NCI-H187 (cell line): ENCODE measurements around the gene PGBD5.
A peak's percentile ranks its signal among the peaks of the same experiment; 100 is the strongest.
"Not testable (repeated sequence)": the region's sequence is repeated elsewhere in the genome, so short reads cannot be mapped to it uniquely, and the experiment has no call there.

Experiments used
- DNase-seq, 2 experiments: peaks; one replicate each; lab custom pipeline; 2025; lab: John Stamatoyannopoulos, UW

The PGBD5 gene, protein sequence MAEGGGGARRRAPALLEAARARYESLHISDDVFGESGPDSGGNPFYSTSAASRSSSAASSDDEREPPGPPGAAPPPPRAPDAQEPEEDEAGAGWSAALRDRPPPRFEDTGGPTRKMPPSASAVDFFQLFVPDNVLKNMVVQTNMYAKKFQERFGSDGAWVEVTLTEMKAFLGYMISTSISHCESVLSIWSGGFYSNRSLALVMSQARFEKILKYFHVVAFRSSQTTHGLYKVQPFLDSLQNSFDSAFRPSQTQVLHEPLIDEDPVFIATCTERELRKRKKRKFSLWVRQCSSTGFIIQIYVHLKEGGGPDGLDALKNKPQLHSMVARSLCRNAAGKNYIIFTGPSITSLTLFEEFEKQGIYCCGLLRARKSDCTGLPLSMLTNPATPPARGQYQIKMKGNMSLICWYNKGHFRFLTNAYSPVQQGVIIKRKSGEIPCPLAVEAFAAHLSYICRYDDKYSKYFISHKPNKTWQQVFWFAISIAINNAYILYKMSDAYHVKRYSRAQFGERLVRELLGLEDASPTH

DNA sequence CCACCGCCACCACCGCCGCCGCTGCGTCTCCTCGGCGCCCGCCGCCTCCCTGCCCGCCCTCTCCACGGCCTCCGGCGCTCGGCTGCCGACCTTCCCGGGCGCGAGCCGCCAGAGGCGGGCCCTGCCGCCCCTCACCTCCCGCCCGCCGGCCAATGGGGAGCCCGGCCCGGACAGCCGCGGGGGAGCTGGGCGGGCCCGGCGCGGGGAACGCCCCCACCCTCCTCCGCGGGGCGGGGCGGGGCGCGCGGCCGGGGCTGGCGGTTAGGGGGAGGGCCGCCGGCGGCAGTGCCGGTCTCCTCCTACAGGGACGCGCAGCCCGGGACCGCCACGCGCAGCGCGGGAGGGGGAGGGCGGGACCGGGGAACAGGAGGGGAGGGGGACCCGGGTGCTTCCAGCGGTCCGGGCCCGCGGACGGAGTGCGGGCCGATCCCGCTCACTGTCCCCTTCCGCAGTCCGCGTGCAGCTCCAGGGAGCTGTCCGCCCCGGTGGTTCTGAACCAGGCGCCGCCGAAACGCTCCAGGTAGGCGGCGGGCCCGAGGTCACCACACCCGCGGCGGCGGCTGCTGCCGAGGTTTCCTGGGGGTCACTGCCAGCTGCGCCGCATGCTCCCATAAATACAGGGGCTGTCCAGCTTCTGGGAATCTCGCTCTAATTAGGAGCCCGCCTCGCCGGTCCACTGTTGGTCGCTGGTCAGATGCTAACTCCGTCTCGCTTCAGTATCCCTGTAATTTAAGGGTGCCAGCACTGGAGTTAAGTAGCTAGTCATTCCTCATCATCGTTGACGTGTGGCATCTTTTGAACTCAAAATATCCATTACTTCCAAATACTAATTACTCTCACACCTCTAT lies at the start of gene PGBD5:
Gene PGBD5, minus strand, starts transcription at position 87 of the 848 bp plus-strand sequence. CDS start 404 bp downstream, outside the sequence.
- peak; percentile 20 to 55 for DNase-seq

DNA sequence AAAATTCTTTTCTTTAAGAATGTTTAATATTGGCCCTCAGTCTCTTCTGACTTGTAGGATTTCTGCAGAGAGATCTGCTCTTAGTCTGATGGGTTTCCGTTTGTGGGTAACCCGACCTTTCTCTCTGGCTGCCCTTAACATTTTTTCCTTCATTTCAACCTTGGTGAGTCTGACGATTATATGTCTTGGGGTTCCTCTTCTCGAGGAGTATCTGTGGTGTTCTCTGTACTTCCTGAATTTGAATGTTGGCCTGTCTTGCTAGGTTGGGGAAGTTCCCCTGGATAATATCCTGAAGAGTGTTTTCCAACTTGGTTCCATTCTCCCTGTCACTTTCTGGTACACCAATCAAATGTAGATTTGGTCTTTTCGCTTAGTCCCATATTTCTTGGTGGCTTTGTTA lies 48.8 kb upstream of the PGBD5 start:
- not testable (repeated sequence) for DNase-seq

DNA sequence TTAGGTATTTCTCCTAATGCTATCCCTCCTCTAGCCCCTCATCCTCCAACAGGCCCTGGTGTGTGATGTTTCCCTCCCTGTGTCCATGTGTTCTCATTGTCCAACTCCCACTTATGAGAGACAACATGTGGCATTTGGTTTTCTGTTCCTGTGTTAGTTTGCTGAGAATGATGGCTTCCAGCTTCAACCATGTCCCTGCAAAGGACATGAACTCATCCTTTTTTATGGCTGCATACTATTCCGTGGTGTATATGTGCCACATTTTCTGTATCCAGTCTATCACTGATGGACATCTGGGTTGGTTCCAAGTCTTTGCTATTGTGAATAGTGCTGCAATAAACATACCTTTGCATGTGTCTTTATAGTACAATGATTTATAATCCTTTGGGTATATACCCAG lies 44.6 kb upstream of the PGBD5 start:
- not testable (repeated sequence) for DNase-seq

DNA sequence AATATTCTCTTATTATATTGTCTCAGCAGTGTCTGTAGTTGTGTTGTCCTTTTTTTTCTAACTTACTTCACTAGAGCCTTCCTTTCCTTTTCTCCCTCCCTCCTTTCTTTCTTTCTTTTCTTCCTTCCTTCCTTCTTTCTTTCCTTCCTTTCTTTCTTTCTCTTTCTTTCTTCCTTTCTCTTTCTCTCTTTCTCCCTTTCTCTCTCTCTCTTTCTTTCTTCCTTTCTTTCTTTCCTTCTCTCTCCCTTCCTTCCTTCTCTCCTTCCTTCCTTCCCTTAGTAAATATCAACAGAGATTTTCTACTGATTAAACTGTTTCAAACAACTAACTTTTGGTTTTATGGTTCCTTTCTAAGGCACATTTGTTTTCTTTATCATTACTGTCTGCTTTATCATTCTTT lies 43.1 kb upstream of the PGBD5 start:
- DNase-seq, result no peak

DNA sequence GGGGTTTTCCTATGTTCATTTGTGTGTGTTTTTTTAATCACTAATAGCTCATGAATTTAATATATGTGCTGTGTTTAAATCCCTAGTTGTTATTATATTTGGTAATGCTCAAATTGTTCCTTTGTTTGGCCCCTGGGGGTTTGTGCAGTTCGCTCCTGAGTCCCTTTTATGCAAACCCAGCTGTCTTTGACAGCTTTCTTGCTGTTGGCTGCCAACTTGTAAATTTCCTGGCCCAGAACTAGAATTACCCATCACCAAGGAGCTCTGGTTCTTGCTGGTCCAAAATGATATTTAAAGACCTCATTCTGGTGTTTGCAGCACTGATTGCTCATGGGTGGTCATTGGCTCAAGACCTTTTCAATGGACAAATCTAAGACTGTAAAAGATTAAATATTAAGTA lies 39.6 kb upstream of the PGBD5 start:
- DNase-seq, result no peak

DNA sequence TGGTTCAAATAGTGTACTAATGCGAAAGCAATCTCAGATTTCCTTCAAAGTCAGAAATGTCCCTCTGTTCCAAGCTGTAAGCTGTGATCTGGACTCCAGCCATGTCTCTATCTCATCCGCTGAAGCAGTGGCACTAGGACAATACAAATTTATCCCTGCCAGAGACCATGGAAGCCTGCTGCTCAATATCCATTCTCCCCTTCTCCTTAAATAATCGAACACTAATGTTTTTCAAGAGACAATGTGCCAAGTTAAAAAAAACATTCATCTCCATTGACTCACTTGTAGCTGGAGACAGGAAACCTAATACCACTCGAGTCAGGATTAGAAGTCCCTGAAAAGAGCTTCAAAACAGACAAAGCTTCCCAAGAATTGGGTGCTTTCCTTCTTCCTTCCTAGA lies 38.5 kb upstream of the PGBD5 start:
- DNase-seq, result no peak

DNA sequence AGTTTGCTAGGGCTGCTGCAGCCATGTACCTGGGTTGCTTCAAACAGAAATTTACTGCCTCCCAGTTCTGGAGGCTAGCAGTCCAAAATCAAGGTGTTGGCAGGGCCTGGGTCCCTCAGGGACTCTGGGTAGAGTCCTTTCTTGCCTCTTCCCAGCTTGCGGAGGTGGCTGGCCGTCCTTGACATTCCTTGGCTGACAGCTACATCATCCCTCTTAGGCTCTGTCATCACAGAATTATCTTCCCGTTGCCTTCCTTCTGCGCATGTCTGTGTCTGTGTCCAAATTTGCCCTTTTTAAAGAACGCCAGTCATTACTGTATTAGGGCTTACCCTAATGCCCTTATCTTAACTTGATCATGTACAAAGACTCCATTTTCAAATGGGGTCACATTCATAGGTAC lies 37.6 kb upstream of the PGBD5 start:
- DNase-seq, result no peak

DNA sequence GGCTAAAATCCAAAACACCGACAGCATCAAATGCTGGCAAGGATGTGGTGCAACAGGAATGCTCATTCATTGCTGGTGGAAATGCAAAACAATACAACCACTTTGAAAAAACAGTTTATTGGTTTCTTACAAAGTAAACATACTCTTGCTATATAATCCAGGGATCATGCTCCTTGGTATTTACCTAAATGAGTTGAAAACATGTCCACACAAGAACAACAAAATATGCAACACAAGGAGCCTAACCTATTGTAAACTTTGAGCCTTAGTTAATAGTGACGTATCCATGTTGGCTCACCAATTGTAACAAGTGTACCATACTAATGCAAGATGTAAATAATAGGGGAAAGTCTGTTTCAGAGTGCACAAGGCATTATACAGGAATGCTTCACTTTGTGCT lies 37.2 kb upstream of the PGBD5 start:
- DNase-seq, result no peak

DNA sequence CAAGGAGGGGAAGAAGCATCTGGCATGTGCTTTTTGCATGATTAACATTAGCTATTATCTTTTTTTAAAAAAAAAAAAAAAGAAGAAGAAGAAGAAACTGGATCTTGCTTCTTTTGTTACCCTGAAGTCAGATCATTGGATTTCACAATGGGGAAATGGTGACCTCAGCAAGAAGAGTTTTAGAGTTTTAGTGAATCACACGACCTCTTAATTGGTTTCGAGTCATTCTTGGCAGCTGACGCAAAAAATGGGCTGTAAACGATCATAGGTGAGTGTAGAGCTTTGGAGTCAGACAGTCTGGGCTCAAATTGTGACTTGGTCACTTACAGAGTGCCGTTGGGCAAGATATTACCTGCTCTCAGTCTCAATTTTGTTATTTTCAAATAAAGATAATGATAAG lies 33.3 kb upstream of the PGBD5 start:
- DNase-seq, result no peak

DNA sequence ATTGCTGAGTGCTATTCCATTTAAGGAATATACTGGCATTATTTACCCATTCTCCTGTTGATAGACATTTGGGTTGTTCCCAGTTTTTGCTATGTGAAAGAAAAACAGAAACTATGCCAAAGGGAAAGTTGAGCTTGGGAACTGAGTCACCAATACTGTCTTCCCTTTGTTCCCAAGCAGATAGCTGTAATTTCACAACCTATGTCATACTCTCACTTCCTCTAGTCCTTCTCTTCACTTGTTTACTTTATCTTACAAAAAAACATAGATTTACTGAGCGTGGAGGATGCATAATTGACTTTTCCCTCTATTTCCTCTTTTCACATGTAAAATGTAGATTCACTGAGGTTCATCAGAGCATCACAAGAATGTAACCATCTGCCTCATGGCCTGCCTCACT lies 32.4 kb upstream of the PGBD5 start:
- DNase-seq, result no peak

DNA sequence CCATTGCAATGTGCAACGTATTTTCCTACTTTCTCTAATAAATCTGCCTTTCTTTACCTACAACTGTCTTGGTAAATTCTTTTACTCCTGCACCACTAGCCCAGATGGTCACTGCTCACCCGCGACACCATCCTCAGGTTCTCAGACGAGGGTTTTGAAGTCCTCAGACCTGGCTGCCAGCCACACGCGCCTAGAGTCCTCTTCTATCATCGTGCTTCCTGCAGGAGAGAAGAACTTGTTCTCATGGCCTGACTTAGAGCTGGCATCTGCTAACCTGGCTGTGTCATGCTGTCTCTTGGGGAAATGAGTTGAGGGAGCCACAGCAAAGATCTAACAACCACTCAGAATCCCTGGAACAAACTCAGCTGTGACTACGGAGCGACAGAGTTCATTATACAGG lies 30.3 kb upstream of the PGBD5 start:
- DNase-seq, result no peak

DNA sequence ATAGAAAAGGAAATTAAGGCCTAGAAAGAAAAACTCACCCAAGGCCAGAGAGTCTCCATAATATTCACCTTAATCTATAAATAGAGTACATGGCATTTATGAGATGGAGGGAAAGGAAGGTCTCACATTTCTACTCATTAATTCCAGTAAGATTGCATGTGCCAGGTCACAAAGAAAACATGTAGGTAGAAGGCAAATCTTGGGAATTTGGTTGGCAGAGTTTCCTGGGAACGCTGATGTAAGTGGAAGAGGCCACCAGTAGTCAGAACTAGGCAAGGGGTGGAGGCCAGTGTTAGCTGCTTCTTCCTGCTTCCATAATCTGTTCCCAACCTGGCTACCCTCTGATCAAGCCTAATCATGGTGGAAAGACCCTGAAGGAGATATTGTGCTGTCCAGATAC lies 29.2 kb upstream of the PGBD5 start:
- DNase-seq, result no peak

DNA sequence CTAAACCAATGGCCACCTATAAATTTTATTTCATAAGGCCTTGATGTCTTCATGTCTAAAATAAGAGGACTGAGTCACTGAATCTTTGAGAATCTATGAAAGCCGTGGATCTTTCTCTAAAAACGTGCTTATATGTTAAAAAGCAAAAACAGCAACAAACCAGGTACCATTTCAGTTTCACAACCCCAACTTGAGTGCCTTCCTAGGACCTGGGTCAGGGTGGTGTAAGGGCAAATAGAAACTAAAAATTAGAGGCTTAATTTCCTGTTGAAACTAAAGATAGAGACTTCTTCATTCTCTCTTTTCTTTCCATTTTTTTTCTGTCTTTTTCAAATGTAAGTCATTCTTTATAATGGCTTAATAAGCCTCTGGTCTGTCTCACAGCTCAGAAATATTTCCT lies 27.2 kb upstream of the PGBD5 start:
- no peak for DNase-seq

DNA sequence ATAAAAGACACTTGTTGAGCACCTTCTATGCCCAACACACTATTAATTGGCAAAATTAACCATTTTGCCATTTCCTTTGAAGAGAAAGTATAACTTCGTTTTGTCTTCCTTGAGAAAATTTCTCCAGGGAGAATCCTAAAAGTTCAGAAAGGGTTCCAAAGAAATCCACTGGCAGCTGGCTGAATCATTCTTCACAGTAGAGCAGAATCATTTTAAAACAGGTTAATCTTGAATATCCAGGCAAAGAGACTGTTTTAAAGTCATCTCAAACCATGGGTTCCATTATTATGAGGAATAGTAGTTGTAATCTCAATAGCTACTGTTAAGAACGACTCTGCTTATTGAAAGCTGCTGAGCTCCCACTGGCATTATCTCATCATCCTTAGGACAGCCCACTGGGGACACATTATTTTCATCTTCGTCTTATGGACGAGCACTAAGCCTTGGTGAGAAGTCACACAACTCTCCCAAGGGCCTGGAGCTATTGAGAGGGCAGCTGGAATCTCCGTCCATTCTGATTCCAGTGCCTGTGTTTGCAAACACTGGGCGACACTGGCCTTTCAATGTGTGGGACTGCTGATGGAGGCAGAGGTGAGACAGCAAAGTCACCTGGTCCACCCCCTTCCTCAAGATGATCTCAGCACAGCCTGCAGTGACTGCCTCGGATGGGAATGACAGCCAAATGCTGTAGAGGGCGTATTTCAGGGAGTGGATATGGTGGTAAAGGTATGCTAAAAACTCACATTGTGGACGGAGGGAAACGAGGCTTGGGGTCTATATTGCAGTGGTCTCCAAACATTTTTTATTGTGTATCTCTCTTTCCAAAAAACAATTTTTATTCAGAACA lies 15.3 kb upstream of the PGBD5 start:
- DNase-seq, result no peak

DNA sequence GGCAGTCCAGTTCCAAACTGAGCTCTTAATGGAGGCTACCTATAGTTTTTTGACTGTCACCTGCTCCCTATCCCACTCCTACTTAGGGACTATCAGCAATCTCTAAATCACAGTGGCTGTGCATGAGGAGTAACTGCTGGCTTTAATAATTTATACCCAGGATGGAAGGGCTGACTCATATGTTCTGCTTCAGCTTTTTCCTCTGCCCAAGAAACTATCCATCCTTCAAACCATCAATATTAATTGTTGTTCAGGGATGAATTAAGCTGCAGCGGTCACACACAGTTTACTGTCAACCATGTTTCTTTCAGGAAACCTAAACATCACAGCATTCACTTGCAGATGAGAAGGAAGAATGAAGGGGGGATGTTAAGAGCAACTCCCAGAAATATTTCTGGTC lies 9.0 kb upstream of the PGBD5 start:
- no peak for DNase-seq

DNA sequence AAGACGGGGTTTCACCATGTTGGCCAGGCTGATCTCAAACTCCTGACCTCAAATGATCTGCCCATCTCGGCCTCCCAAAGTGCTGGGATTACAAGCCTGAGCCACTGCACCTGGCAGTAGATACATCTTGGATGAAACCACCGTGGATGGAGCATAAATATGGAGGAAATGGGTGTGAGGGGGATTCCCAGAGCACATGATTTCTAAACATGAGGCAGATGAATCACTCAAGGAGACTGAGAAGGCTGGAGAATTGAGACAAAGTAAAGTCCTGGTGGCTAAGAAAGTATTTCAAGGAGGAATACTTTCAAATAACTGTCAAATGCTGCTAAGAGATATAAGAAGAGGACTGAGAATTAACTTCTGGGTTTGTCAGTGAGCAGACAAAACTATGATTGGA lies 5.4 kb upstream of the PGBD5 start:
- DNase-seq, result no peak

DNA sequence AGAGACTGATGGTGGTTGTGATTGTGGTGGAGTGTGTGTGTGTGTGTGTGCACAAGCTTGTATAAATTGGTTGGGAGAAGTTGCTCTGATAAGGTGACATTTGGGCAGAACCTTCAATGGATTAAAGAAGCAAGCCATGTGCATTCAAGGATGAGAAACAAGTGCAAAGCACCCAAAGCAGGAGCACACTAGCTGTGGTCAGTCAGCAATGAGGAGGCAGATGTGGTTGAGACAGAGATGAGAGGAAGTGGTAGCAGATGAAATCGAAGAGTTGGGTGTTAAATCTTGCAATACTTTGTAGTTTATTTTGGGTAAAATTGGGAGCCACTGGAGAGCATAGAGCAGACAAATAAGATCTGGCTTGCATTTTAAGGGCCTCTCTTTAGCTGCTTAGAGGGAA lies 4.4 kb upstream of the PGBD5 start:
- DNase-seq, result no peak

DNA sequence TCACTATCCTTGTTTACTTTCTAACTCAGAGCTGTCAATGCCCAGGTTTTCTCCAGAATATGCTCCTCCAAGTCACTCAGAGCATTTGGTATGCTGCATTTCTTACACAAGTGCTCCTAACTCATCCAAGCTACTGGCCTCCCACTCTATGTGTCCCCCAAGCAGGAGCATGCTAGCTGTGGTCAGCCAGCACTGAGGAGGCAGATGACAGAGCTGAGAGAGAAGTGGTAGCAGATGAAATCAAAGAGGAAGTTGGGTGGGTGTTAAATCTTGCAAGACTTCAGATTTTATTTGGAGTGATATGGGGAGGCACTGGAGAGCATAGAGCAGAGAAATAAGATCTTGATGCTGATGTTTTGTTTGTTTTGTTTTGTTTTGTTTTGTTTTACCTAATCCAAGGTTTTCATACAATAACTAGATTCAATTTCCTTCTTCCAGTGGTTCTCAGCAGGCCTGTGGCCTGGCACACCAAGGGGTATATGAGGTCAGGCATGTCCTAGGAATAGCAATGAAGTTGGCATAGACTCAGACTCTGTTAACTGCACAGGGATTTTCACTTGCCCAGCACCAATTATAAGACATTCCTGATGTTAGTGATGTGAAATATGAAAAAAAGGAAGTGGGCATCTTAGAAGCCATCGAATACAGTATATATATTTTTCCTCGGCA lies 3.1 kb upstream of the PGBD5 start:
- DNase-seq, result no peak

DNA sequence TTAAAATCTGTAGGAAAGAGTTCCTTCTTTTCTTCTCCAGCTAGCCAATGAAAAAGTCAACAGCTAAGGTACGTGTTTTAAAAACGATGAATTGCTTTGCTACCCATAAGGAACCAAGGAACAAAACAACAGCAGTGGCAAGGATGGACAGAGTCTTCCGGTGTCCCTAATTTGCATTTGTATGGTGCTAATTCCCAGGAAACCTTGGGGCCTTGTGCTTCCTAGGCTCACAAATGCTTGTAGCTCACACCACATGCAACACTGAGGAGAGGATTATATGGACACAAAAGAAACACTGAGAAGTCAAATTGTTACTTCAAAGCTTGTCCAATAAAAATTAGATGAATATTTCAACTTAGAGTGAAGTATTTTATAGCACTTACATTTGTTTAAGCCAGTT lies 1.8 kb upstream of the PGBD5 start:
- DNase-seq, result no peak

DNA sequence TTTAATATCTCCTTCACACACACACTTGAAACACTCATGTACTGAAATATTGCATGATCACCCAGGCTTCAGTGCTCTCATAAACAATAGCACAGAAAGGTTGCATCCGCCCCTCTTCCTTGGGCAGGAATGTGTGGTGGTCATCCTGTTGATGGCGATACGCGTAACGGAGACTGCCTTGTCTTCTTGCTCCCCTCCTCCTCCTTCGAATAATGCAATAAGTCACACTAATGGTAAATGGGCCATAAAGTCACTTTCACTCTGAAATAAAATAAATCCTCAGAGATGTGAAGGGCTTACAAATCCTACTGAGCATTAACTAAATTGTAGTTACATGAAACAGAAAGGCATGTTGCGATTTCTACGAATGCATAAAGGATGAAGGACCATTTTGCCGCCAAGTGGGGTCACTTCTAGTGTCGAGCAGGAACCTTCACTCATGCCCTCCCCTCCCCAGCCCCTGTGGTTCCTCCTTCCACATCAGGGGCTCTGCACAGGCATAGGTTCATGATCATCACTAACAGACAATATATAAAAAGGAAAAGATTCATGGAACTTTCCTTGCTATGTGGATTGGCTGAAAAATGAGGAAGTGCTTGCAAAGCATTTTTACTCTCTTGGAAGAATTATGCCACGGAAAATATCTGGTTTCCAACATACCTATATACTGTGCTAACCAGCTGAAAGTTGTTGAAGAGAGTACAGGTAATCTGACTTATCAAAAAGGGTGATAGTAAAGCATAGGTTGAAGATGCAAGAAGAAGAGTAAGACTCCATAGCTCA lies 1.2 kb upstream of the PGBD5 start:
- DNase-seq, result no peak
